Amygdala (tissue), 56 donors: ENCODE measurements around the gene HCFC1R1.
A peak's percentile ranks its signal among the peaks of the same experiment; 100 is the strongest.

Experiments used
- DNase-seq, 56 donors: peaks; one replicate each; lab custom pipeline; 2025; lab: John Stamatoyannopoulos, UW

The HCFC1R1 gene

GRCh38 chr16:3021449-3022207 is 2.1 kb downstream of the HCFC1R1 start:
- peak in 18 of 56 donors; percentile 8 to 62 (median 22) for DNase-seq

- peak in 19 of 56 donors; percentile 14 to 73 (median 30) for DNase-seq
These were observed 2.9 kb downstream of the HCFC1R1 start for GRCh38 chr16:3020604-3021448.

GRCh38 chr16:3020247-3020603 is 3.5 kb downstream of the HCFC1R1 start, which contains the start of gene TNFRSF12A:
TNFRSF12A (plus strand) TSS chr16:3020368; CDS start chr16:3020398, 30 bp downstream.
- DNase-seq: peak in 26 of 56 donors; percentile 11 to 65 (median 29)

- no peak for DNase-seq
These were observed 4.0 kb downstream of the HCFC1R1 start for GRCh38 chr16:3019594-3020246.

GRCh38 chr16:3017794-3018506 is 5.8 kb downstream of the HCFC1R1 start, which contains the start of gene CLDN6:
CLDN6 (minus strand) TSS chr16:3018183; CDS start chr16:3016021, 2,162 bp downstream.
- DNase-seq: peak in 2 of 56 donors; percentile 14 to 35

- no peak for DNase-seq
These were observed 6.4 kb downstream of the HCFC1R1 start for GRCh38 chr16:3017344-3017743.

- no peak for DNase-seq
These were observed 7.7 kb downstream of the HCFC1R1 start for GRCh38 chr16:3015865-3016521.

- no peak for DNase-seq
These were observed 8.8 kb downstream of the HCFC1R1 start for GRCh38 chr16:3014971-3015370.

- DNase-seq: no peak
These were observed 9.6 kb downstream of the HCFC1R1 start for GRCh38 chr16:3013998-3014690.

GRCh38 chr16:3013491-3013951 is 10.2 kb downstream of the HCFC1R1 start:
- no peak for DNase-seq

GRCh38 chr16:3012828-3013420 is 10.8 kb downstream of the HCFC1R1 start, which contains the start of gene CLDN9:
CLDN9 (plus strand) TSS chr16:3012923; CDS start chr16:3013363, 440 bp downstream.
- DNase-seq: no peak

- no peak for DNase-seq
These were observed 11.5 kb downstream of the HCFC1R1 start for GRCh38 chr16:3012246-3012645.

- no peak for DNase-seq
These were observed 13.2 kb downstream of the HCFC1R1 start for GRCh38 chr16:3010510-3010909.

GRCh38 chr16:3009568-3010390 is 14.0 kb downstream of the HCFC1R1 start:
- DNase-seq: no peak

- no peak for DNase-seq
These were observed 15.1 kb downstream of the HCFC1R1 start for GRCh38 chr16:3008690-3009037.

- DNase-seq: peak in 8 of 56 donors; percentile 2 to 29 (median 12)
These were observed 15.6 kb downstream of the HCFC1R1 start for GRCh38 chr16:3007957-3008689.
